ENCODE measurements around the gene BRD1. TPM values are rescaled to one million over a fixed set of nuclear protein-coding genes. Genes with fewer than 3 reads are reported as not detected.

Gene BRD1
- total and polyA plus RNA-seq, 4 donors: 16.6 to 51.5 (median 28.1) TPM

- H3K9ac ChIP-seq (ENCODE audit: insufficient read depth in 1 of 2, low read length in 2 of 2): no peak overlapping the region
- no peak overlapping the region for H3K27ac ChIP-seq (ENCODE audit: low read depth in 1 of 2, low read length in 1 of 2)
- peaks cover under 1 to 10% (median 6%) of the 10 kb centered on the region in 4 donors for H3K36me3 ChIP-seq (ENCODE audit: control insufficient read depth in 4 of 4, insufficient read depth in 4 of 4, low read length in 4 of 4)
- H3K4me3 ChIP-seq: no peak overlapping the region
- no peak for TF ChIP-seq CTCF (IDR thresholded peaks at IDR 0.05; ENCODE audit: control extremely low read depth, extremely low read depth)
- WGBS, 2 donors: 90 to 95% methylated on average over 14 of the region's 14 CpGs
- H3K4me1 ChIP-seq (ENCODE audit: control insufficient read depth in 5 of 5, insufficient read depth in 5 of 5, low read length in 5 of 5): peaks cover 0 to 24% (median 18%) of the 10 kb centered on the region in 5 donors
- peaks cover 0 to 8% (median 1%) of the 10 kb centered on the region in 4 donors for H3K9me3 ChIP-seq (ENCODE audit: control insufficient read depth in 4 of 4, insufficient read depth in 3 of 4, low read length in 3 of 4)
- no peaks in the 10 kb centered on the region for H3K27me3 ChIP-seq (ENCODE audit: control insufficient read depth in 3 of 3, insufficient read depth in 3 of 3, low read length in 2 of 3)
- no peak for DNase-seq
- no peak for ATAC-seq (ENCODE audit: insufficient read depth, low FRiP score)
Measured at GRCh38 chr22:49828599-49828965, 909 bp upstream of the BRD1 start.

GRCh38 chr22:49827271-49827852, 311 bp downstream of the BRD1 start:
- H3K27me3 ChIP-seq (ENCODE audit: control insufficient read depth in 3 of 3, insufficient read depth in 3 of 3, low read length in 2 of 3): no peaks in the 10 kb centered on the region
- WGBS, 2 donors: 0% methylated on average over 34 to 110 of the region's 110 CpGs
- H3K36me3 ChIP-seq (ENCODE audit: control insufficient read depth in 4 of 4, insufficient read depth in 4 of 4, low read length in 4 of 4): peaks cover 5 to 20% (median 16%) of the 10 kb centered on the region in 4 donors
- H3K27ac ChIP-seq (ENCODE audit: low read depth in 1 of 2, low read length in 1 of 2): peak overlapping the region; percentile 87 to 88
- peak; percentile 13 for ATAC-seq (ENCODE audit: insufficient read depth, low FRiP score)
- H3K4me1 ChIP-seq (ENCODE audit: control insufficient read depth in 5 of 5, insufficient read depth in 5 of 5, low read length in 5 of 5): peaks cover 0 to 24% (median 19%) of the 10 kb centered on the region in 5 donors
- no peak for TF ChIP-seq CTCF (IDR thresholded peaks at IDR 0.05; ENCODE audit: control extremely low read depth, extremely low read depth)
- H3K9ac ChIP-seq (ENCODE audit: insufficient read depth in 1 of 2, low read length in 2 of 2): peak overlapping the region in 1 of 2 donors; percentile 49
- H3K4me3 ChIP-seq: peak overlapping the region; percentile 72
- DNase-seq: no peak
- peaks cover 0 to 8% (median 1%) of the 10 kb centered on the region in 4 donors for H3K9me3 ChIP-seq (ENCODE audit: control insufficient read depth in 4 of 4, insufficient read depth in 3 of 4, low read length in 3 of 4)

- Histone ChIP-seq H3K27ac (ENCODE audit: low read depth in 1 of 2, low read length in 1 of 2) (peak overlapping the region; percentile 87 to 88), H3K27me3 (ENCODE audit: control insufficient read depth in 3 of 3, insufficient read depth in 3 of 3, low read length in 2 of 3) (no peaks in the 10 kb centered on the region), H3K9me3 (ENCODE audit: control insufficient read depth in 4 of 4, insufficient read depth in 3 of 4, low read length in 3 of 4) (peaks cover 0 to 8% (median 1%) of the 10 kb centered on the region in 4 donors), H3K36me3 (ENCODE audit: control insufficient read depth in 4 of 4, insufficient read depth in 4 of 4, low read length in 4 of 4) (peaks cover 6 to 24% (median 17%) of the 10 kb centered on the region in 4 donors), H3K4me3 (peak overlapping the region; percentile 72), H3K4me1 (ENCODE audit: control insufficient read depth in 5 of 5, insufficient read depth in 5 of 5, low read length in 5 of 5) (peaks cover 0 to 24% (median 19%) of the 10 kb centered on the region in 5 donors), H3K9ac (ENCODE audit: insufficient read depth in 1 of 2, low read length in 2 of 2) (peak overlapping the region; percentile 47 to 49)
- 0 to 1% methylated on average over 74 to 86 of the region's 86 CpGs for WGBS, 2 donors
- no peak for TF ChIP-seq CTCF (IDR thresholded peaks at IDR 0.05; ENCODE audit: control extremely low read depth, extremely low read depth)
- DNase-seq (peak; percentile 40 to 51 (median 46)), ATAC-seq (ENCODE audit: insufficient read depth, low FRiP score) (peak; percentile 9)
Measured at GRCh38 chr22:49826603-49827270, 936 bp downstream of the BRD1 start.

Measured in lung (tissue), 12 donors.